NCI-H2107 treated with DMSO at 0.1 percent for 48 hours (cell line): ENCODE results near the gene SYNGAP1.
"Not testable (repeated sequence)": the region's sequence is repeated elsewhere in the genome, so short reads cannot be mapped to it uniquely, and the experiment has no call there.

Experiments used
- DNase-seq: peaks from one replicate; lab custom pipeline; 2025; ENCODE audit not compliant: unreplicated experiment; lab: John Stamatoyannopoulos, UW

The SYNGAP1 gene

DNA sequence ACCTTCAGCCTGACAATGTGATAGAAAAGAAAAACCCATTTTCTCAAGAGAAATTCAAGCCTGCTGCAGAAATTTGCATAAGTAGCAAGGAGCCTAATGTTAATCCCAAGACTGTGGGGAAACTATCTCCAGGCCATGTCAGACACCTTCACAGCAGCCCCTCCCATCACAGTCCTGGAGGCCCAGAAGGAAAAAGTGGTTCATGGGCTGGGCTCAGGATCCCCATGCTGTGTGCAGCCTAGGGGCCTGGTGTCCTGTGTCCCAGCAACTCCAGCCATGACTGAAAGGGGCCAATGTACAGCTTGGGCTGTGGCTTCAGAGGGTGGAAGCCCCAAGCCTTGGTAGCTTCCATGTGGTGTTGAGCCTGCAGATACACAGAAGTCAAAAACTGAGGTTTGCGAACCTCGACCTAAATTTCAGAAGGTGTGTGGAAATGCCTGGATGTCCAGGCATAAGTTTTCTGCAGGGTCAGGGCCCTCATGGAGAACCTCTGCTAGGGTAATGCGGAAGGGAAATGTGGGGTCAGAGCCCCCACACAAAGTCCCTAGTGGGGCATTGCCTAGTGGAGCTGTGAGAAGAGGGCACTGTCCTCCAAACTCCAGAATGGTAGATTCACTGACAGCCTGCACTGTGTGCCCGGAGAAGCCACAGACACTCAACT, 46.3 kb downstream of the SYNGAP1 start:
- DNase-seq, result no peak

DNA sequence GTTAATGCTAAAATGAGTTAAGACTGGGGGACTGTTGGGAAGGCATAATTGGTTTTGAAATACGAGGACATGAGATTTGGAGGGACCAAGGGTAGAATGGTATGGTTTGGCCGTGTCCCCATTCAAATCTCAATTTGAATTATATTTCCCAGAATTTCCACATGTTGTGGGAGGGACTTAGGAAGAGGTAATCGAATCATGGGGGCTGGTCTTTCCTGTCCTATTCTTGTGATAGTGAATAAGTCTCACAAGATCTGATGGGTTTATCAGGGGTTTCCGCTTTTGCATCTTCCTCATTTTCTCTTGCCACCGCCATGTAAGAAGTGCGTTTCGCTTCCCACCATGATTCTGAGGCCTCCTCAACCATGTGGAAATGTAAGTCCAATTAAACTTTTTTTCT, 47.2 kb downstream of the SYNGAP1 start:
- DNase-seq, result no peak

DNA sequence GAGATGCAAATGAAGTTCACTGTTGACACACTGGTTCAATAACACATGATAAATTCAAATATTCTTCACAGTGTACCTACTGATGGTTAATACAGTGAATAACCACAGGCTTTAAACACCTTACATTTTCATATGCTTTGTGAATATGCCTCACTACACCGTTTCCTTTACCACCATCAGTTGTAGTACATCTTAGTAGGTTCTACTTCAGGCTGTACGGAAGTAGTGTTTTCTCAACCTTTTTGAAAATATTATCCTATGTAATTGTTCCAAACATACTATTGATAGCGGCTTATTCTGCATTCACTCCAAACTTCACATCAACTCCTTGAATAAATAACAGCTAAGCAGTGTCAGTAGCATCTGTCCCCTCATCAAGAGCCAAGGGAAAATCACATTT, 49.8 kb downstream of the SYNGAP1 start:
- no peak for DNase-seq

DNA sequence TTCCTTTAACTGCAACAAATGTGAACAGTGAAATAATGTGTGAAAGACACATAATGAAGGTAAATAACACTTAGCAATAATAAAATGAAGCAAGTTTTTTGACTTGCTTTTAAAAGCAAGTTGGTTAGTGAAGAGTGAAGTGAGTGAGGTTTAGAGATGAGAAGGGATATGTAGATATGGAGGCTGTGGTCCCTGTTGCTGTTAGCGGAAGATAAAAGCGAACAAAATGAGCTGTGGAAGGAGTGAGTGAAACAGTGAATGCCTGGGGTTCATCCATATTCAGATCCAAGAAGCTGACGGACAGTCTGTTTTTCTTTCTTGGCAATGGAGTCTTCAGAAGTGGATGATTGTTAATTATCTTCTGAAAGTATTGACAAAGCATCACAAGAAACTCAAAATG, 58.0 kb downstream of the SYNGAP1 start:
- DNase-seq, result no peak

DNA sequence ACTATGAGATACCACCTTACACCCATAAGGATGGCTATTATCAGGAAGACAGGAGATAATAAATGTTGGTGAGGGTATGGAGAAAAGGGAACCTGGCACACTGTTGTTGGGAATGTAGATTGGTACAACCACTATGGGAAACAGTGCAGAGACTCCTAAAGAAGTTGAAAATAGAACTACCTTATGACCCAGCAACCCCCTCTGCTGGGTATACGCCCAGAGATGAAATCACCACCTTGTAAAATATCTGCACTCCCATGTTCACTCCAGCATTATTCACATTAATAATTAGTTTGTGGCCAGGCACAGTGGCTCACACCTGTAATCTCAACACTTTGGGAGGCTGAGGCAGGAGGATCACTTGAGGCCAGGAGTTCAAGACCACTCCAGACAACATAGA, 61.3 kb downstream of the SYNGAP1 start:
- DNase-seq, result no peak

DNA sequence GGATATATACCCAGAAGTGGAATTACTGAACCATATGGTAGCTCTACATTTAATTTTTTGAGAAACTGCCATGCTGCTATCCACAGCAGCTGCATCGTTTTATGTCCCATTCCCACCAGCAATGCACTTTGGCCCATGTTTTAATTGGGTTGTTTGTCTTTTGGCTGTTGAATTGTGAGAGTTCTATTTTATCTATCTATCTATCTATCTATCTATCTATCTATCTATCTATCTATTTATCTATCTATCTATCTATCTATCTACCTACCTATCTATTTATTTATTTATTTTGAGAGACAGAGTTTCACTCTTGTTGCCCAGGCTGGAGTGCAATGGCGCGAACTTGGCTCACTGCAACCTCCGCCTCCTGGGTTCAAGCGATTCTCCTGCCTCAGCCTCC, 62.8 kb downstream of the SYNGAP1 start:
- DNase-seq, result not testable (repeated sequence)

DNA sequence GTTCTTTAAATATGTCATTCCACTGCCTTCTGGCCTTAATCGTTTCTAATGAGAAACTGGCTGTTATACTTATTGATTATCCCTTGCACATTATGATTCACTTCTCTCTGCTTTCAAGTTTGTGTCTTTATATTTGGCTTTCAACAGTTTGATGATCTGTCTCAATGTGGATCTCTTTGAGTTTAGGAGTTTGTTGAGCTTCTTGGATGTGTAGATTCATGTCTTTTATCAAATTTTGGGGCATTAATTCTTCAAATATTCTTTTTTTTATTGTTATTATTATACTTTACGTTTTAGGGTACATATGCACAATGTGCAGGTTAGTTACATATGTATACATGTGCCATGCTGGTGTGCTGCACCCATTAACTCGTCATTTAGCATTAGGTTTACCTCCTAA, 63.8 kb downstream of the SYNGAP1 start:
- no peak for DNase-seq

DNA sequence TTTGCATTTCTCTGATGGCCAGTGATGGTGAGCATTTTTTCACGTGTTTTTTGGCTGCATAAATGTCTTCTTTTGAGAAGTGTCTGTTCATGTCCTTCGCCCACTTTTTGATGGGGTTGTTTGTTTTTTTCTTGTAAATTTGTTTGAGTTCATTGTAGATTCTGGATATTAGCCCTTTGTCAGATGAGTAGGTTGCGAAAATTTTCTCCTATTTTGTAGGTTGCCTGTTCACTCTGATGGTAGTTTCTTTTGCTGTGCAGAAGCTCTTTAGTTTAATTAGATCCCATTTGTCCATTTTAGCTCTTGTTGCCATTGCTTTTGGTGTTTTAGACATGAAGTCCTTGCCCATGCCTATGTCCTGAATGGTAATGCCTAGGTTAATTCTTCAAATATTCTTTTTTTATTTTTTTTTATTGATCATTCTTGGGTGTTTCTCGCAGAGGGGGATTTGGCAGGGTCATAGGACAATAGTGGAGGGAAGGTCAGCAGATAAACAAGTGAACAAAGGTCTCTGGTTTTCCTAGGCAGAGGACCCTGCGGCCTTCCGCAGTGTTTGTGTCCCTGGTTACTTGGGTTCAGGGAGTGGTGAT, 64.9 kb downstream of the SYNGAP1 start:
- DNase-seq, result not testable (repeated sequence)

DNA sequence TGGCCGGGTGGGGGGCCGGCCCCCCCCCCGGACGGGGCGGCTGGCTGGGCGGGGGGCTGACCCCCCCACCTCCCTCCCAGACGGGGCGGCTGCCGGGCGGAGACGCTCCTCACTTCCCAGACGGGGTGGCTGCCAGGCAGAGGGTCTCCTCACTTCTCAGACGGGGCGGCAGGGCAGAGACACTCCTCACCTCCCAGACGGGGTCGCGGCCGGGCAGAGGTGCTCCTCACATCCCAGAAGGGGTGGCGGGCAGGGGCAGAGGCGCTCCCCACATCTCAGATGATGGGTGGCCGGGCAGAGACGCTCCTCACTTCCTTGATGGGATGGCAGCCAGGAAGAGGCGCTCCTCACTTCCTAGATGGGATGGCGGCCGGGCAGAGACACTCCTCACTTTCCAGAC, 65.8 kb downstream of the SYNGAP1 start:
- not testable (repeated sequence) for DNase-seq

DNA sequence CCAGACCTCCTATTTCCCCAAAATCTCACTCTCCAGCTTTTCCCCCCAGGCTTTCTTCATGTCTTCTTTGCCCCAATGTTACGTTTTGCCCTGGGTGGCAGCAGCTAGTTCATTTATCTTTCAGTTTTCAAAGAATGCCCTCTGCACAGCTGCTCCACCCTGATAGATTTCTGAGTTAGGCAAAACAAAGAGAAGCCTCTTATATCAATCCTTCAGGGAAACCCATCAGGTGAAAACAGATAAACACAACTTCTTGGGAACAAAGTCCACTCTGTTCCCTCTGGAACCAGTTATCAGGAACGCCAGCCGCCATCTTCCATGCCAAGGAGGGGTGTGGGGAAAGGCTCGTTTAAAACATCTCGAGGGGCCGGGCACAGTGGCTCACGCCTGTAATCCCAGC, 68.5 kb downstream of the SYNGAP1 start:
- DNase-seq, result no peak

DNA sequence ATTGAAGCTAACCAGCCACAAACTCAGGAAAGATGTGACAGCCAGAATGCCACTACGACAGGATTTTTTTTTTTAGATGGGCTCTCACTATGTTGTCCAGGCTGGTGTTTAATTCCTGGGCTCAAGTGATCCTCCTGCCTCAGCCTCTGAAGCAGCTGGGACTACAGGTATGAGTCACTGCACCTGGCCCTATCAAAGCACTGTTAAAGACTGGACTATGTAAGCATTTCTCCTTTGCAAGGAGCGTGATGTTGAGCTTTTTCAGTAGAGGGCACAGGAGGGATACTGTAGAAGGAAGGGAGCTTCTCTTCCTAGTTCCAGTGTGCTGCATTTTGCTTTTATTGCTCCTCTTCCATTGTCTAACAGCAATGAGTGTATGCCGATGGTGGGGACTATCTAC, 70.3 kb downstream of the SYNGAP1 start:
- DNase-seq, result no peak

DNA sequence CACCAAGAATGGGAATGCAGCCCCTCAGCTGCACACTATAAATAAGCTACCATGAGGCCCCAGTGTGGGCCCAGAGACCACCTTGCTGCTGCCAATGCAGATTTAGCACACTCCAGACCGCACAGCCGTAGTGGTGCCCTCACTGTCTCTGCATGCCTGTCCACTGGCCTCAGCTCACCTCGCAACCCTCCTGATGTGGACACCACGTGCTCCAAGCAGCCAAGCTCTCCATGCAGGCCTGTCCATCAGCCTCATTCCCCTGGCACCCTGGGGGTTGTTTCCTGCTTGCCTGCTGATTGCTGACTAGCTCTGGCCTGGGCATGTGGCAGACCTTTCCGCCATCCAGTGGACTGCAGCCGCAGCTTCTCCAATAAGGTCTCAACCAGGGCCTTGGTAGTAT, 70.8 kb downstream of the SYNGAP1 start:
- DNase-seq, result no peak

DNA sequence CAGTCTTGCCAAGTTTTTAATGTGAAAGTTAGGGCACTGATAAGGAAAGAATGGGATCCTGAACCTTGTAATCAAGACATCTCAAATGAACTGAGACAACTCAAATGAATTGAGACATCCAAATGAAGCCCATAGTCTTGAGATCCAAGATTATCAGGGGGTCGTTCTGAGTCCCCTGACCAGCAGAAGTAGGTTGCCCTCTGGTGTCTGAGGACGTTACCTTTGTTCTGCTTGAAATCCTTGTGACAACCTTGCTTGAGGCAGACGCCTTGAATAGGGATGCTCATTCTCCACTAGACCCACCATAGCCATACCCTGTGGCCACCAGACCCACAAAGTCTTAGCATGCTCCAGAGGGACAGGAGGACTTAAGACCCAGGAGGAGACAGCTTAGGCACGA, 72.2 kb downstream of the SYNGAP1 start:
- no peak for DNase-seq

DNA sequence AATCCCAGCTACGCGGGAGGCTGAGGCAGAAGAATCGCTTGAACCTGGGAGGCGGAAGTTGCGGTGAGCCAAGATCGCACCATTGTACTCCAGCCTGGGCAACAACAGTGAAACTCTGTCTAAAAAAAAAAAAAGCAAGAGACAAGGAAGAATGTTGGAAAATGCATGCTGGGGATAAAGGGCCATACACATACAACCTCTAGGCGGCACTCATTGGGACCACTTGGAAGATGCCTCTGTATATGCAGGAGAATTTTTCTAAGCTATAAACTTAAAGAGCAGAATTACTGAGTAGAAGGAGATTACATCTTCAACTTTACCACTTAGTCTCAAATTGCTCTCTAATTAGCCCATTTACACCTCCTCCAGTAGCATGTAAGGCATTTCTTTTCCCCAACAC, 77.3 kb downstream of the SYNGAP1 start:
- DNase-seq, result no peak

DNA sequence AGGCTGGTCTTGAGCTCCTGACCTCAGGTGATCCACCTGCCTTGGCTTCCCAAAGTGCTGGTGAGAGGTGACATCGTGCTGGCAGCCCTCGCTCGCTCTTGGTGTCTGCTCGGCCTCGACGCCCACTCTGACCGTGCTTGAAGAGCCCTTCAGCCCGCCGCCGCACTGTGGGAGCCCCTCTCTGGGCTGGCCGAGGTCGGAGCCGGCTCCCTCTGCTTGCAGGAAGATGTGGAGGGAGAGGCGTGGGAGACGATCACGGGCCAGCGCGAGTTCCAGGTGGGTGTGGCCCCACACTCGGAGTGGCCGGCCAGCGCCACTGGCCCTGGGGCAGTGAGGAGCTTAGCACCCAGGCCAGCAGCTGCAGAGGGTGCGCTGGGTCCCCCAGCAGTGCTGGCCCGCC, 82.6 kb downstream of the SYNGAP1 start:
- DNase-seq, result no peak

DNA sequence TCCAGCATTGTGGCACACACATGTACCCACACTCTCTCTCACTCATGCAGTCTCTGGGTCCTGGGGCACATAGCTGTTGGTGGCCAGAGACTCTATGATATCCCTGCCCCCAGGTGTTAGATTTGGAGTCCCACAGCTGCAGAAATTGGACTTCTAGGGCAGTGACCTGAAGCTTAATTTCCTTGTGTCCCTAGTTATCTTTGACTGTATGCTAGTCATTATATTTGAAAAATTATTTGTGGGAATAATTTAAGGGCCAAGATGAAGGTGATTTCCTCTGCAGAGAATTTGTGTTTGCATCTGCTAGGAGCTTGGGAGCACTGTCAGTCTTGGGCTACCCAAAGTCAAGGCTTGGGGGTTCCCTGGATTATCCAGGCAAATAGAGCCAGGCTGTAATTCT, 84.6 kb downstream of the SYNGAP1 start:
- DNase-seq, result no peak
